ENCODE results near the gene MAP3K19.
"Not testable (repeated sequence)": the region's sequence is repeated elsewhere in the genome, so short reads cannot be mapped to it uniquely, and the experiment has no call there.

MAP3K19 gene

DNA sequence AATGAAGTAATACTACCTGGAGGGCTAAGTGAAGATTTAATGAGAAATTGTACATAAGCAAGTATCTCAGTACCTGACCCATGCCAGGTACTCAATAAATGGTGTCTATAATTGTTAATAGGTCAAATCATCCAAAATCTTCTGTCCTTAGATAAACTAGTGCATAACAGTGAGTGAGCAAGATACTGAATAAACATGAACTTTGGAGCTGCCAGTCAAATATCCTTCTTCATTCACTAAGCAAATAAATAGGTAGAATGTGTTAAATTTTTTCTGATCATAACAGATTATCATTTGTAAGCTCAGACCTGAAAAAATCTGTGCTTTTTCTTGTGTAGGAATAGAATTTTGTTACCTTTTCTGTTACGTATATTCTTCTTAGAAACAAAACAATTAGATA lies 44.4 kb upstream of the MAP3K19 start:
- TF ChIP-seq, protein P1, sequence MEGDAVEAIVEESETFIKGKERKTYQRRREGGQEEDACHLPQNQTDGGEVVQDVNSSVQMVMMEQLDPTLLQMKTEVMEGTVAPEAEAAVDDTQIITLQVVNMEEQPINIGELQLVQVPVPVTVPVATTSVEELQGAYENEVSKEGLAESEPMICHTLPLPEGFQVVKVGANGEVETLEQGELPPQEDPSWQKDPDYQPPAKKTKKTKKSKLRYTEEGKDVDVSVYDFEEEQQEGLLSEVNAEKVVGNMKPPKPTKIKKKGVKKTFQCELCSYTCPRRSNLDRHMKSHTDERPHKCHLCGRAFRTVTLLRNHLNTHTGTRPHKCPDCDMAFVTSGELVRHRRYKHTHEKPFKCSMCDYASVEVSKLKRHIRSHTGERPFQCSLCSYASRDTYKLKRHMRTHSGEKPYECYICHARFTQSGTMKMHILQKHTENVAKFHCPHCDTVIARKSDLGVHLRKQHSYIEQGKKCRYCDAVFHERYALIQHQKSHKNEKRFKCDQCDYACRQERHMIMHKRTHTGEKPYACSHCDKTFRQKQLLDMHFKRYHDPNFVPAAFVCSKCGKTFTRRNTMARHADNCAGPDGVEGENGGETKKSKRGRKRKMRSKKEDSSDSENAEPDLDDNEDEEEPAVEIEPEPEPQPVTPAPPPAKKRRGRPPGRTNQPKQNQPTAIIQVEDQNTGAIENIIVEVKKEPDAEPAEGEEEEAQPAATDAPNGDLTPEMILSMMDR (IDR thresholded peaks at IDR 0.05) = no peak
- TF ChIP-seq ZFX (IDR thresholded peaks at IDR 0.05; ENCODE audit: borderline replicate concordance) = no peak

DNA sequence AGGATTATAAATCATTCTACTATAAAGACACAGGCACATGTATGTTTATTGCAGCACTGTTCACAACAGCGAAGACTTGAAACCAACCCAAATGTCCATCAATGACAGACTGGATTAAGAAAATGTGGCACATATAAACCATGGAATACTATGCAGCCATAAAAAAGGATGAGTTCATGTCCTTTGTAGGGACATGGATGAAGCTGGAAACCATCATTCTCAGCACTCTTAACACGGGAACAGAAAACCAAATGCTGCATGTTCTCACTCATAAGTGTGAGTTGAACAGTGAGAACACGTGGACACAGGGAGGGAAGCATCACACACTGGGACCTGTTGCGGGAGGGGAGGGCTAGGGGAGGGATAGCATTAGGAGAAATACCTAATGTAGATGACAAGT lies 42.4 kb upstream of the MAP3K19 start:
- not testable (repeated sequence) for H3K27ac ChIP-seq

More for the DNA sequence above, 44.4 kb upstream of the MAP3K19 start:
- H3K27ac ChIP-seq = peak overlapping the region; percentile 78

DNA sequence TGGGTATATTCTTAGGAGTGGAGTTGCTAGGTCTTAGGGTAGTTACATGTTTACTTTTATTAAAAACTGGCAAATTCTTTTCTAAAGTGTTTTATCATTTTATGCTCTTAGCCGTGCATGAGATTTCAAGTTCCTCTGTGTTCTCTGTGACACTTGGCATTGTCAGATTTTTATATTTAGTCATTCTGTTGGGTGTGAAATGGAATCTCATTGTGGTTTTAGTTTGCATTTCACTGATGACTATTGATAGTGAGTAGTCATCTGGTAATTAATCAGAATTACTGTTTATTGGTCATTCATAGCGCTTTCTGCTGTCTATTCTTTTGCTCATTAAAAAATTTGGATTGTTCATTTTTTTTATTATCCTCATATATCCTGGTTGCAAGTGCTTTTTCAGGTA lies 39.0 kb upstream of the MAP3K19 start:
- TF ChIP-seq ZFX (IDR thresholded peaks at IDR 0.05; ENCODE audit: borderline replicate concordance) = no peak
- TF ChIP-seq, protein P1 (IDR thresholded peaks at IDR 0.05) = no peak

DNA sequence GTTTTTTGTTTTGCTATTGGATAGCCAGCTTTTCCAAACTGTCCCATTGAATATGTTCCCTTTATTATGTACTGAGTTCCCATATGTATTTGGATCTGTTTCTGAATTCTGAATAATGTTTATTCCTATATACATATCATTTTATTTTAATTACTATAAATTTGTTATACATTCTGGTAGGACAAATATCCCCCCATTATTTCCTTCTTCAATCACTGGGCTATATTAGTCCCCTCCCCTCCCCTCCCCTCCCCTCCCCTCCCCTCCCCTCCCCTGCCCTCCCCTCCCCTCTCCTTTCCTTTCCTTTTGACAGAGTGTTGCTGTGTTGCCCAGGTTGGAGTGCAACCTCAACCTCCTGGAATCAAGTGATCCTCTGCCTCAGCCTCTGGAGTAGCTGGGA lies 31.2 kb upstream of the MAP3K19 start:
- TF ChIP-seq ZFX (IDR thresholded peaks at IDR 0.05; ENCODE audit: borderline replicate concordance) = no peak
- TF ChIP-seq, protein P1 (IDR thresholded peaks at IDR 0.05) = no peak
- H3K27ac ChIP-seq = no peak overlapping the region

More for the DNA sequence above, 39.0 kb upstream of the MAP3K19 start:
- no peak overlapping the region for H3K27ac ChIP-seq

DNA sequence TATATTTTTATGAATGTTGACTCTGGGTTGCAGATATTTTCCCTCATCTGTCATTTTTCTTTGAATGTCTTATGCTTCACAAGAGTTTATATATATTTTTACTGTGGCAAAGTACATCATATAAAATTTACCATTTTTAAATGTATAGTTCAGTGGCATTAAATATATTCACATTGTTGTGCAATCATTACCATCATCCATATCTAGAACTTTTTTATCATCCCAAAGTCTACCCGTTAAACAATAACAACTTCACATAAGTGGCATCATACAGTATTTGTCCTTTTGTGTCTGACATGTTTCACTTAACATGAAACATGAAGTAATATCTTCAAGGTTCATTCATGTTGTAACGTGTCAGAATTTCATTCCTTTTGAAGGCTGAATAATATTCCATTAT lies 29.3 kb upstream of the MAP3K19 start:
- TF ChIP-seq ZFX (IDR thresholded peaks at IDR 0.05; ENCODE audit: borderline replicate concordance) = no peak
- TF ChIP-seq, protein P1 (IDR thresholded peaks at IDR 0.05) = no peak
- H3K27ac ChIP-seq = no peak overlapping the region

DNA sequence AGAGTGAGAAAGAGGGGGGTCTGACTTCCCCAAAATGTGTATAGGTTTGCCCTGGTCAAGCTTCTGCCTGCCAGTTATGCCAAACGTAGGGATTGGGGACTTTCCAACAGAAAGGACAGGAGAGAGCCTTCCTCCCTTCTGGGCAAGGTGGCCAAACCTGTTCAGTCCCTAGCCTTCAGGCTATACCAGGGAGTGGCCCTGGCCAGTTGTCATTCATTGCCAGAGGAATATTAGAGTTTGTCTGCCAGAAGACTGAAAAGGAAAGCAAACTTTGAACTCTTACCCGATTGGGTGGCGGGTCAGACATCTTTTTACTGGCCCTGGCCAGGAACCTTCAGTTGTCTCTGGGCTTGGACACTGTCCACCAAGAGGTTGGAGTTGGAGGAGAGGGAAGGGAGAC lies 27.0 kb upstream of the MAP3K19 start:
- peak overlapping the region; percentile 81 for H3K27ac ChIP-seq
- TF ChIP-seq ZFX (IDR thresholded peaks at IDR 0.05; ENCODE audit: borderline replicate concordance) = no peak
- TF ChIP-seq, protein P1 (IDR thresholded peaks at IDR 0.05) = no peak

DNA sequence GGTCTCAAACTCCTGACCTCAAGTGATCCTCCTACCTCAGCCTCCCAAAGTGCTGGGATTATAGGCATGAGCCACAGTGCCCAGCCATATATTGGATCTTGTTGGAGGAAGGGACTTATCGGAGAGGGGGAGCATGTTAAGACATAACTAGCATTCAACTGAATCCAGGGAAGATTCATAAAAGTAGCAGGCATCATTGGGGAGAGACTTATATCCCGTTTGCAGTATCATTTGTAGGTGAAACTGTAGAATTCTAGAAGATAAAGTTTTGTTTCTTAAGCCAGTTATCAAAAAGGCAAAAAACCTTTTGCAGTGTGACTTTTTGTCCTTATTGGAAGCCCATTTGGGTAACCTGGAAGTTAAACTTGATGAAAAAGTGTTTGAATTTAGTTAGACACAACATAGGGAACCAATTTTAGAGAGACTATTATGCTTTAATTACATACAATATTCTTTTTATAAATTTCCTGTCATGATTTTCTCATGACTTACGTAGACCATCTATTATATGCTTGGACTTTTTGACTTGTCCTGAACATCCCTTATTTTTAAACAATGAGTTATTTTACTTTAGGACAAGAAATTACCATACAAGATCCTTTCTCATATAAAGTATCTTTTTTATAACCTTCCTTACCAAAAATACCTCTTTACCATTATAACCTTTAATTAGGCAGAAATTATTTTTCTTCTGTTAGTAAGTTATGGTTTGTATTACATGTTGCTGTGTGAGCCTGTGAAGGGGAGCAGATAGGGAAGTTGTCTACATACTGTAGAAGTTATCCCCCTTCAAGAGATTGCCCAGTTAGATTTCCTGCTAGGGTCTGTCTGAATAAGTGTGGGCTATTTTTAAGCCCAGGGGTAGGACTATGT lies 25.1 kb upstream of the MAP3K19 start:
- H3K27ac ChIP-seq = no peak overlapping the region
- TF ChIP-seq, protein P1 (IDR thresholded peaks at IDR 0.05) = no peak
- no peak for TF ChIP-seq ZFX (IDR thresholded peaks at IDR 0.05; ENCODE audit: borderline replicate concordance)

Measured in 22Rv1 (cell line).